K562 (cell line): ENCODE data around the gene UBE2U. TPM values are rescaled to one million over a fixed set of nuclear protein-coding genes. Genes with fewer than 3 reads are reported as not detected.

Source experiments
- ATAC-seq: fragments of 200-7000 bp; cut with Tn5 transposase; 3 replicates; pipeline ENCODE4 v1.9.1; 2020; ENCODE audit warnings: moderate library complexity
- BruUV-seq: library from RNA; stranded (reverse); fragments of 400-500 nt; replicated peaks from 2 replicates; lab custom pipeline; 2021; lab: Mats Ljungman, UMichigan
- CTCF ChIA-PET: fragments of 300-600 bp; formaldehyde crosslinking; extraction: SDS; loops from one replicate; lab custom pipeline; 2021; ENCODE audit warnings: low intra/inter-chr PET ratio; lab: Yijun Ruan, JAX
- POLR2A ChIA-PET: fragments of 300-600, 350-650 bp; sonication (Branson Sonifier 250); formaldehyde crosslinking; extraction: SDS; loops from one replicate; lab custom pipeline; 2021; ENCODE audit warnings: antibody characterized with exemption, inconsistent platforms; lab: Yijun Ruan, JAX
- DNase-seq, 4 experiments: peaks; one replicate each; pipeline versions ENCODE4 v3.0.0 to v3.0.0-alpha.2; 2011 to 2018; ENCODE audit warnings: low spot score in 3 of 4, mixed read lengths in 3 of 4; ENCODE audit errors: extremely low read depth in 1 of 4
- FAIRE-seq: peaks from 2 replicates; lab custom pipeline; 2011; peaks lifted over from hg19 to GRCh38; lab: Jason Lieb, UNC
- H2AFZ ChIP-seq: 2 replicates; pipeline ENCODE4 v1.6.0; 2011; ENCODE audit warnings: low read depth, low read length, control low read depth, inconsistent platforms
- H3K27ac ChIP-seq: fragments of 200-600 bp; 3 replicates; pipeline ENCODE4 v1.8.0; 2011; ENCODE audit warnings: low read depth, mild to moderate bottlenecking, control low read depth, inconsistent platforms, low read length, moderate library complexity, mixed read lengths; ENCODE audit errors: extremely low read depth
- H3K27me3 ChIP-seq, 2 experiments: fragments of 300-600 bp in 1 of 2; 2 replicates in 1 of 2; 3 replicates in 1 of 2; pipeline versions ENCODE4 v1.6.0 to v1.8.0; 2011; ENCODE audit warnings: inconsistent platforms in 2 of 2, low read length in 2 of 2, mild to moderate bottlenecking in 1 of 2, mixed read lengths in 1 of 2, moderate library complexity in 1 of 2; ENCODE audit not compliant: control insufficient read depth in 2 of 2, insufficient read depth in 2 of 2
- H3K36me3 ChIP-seq: fragments of 300-600 bp; 3 replicates; pipeline ENCODE4 v1.8.0; 2011; ENCODE audit warnings: mild to moderate bottlenecking, low read length, inconsistent platforms; ENCODE audit not compliant: control insufficient read depth, insufficient read depth
- H3K4me1 ChIP-seq, 2 experiments: fragments of 200-600 bp in 1 of 2; replicated peaks in 1 of 2; 2 replicates in 1 of 2; 3 replicates in 1 of 2; pipeline versions ENCODE4 v1.5.1 to v1.8.0; 2011; ENCODE audit warnings: inconsistent platforms in 2 of 2, low read length in 2 of 2, mild to moderate bottlenecking in 1 of 2, mixed read lengths in 1 of 2, moderate library complexity in 1 of 2; ENCODE audit not compliant: control insufficient read depth in 2 of 2, insufficient read depth in 2 of 2
- H3K4me2 ChIP-seq: 2 replicates; pipeline ENCODE4 v1.6.1; 2011; ENCODE audit warnings: low read length, control low read depth, inconsistent platforms, mixed read lengths; ENCODE audit not compliant: insufficient read depth
- H3K4me3 ChIP-seq: fragments of 200-600 bp; sonication (generic), shearing (Covaris generic); 2 replicates; pipeline ENCODE4 v1.5.1; 2016; ENCODE audit warnings: control low read depth, inconsistent platforms
- H3K79me2 ChIP-seq: fragments of 200-600 bp; 3 replicates; pipeline ENCODE4 v1.8.0; 2011; ENCODE audit warnings: low read length, inconsistent platforms; ENCODE audit not compliant: control insufficient read depth, insufficient read depth
- H3K9ac ChIP-seq, 2 experiments: 2 replicates each; pipeline versions ENCODE4 v1.6.0 to v1.6.1; 2011; ENCODE audit warnings: low read depth in 2 of 2, low read length in 2 of 2, control low read depth in 1 of 2, inconsistent platforms in 1 of 2, mild to moderate bottlenecking in 1 of 2, mixed read lengths in 1 of 2; ENCODE audit not compliant: insufficient read depth in 1 of 2
- H3K9me1 ChIP-seq: one replicate; pipeline ENCODE4 v1.6.0; 2011; ENCODE audit warnings: inconsistent platforms, mild to moderate bottlenecking, low read length, moderate library complexity; ENCODE audit not compliant: control insufficient read depth, insufficient read depth
- H3K9me3 ChIP-seq: replicated peaks from 2 replicates; pipeline ENCODE4 v1.5.1; 2011; ENCODE audit warnings: low read depth, low read length, inconsistent platforms; ENCODE audit not compliant: control insufficient read depth, insufficient read depth
- H4K20me1 ChIP-seq: replicated peaks from 2 replicates; pipeline ENCODE4 v1.6.1; 2011; ENCODE audit warnings: low read length, inconsistent platforms, mixed read lengths; ENCODE audit not compliant: control insufficient read depth, insufficient read depth
- CHD1 ChIP-seq: fragments of 200-600 bp; sonication (generic); IDR thresholded peaks from one replicate; pipeline ENCODE4 v1.6.1; 2012; ENCODE audit warnings: mild to moderate bottlenecking, moderate library complexity, low read length, inconsistent platforms
- HMG20B ChIP-seq: fragments of 250-450 bp; sonication (Bioruptor Pico); IDR thresholded peaks from 2 replicates; pipeline ENCODE4 v1.5.0; 2021; ENCODE audit warnings: mild to moderate bottlenecking
- LCOR ChIP-seq: sonication (generic); formaldehyde crosslinking; IDR thresholded peaks from 2 replicates; pipeline ENCODE4 v1.8.0; 2022; ENCODE audit warnings: mild to moderate bottlenecking, missing genetic modification reagents
- PHF8 ChIP-seq: fragments of 200-600 bp; sonication (generic); IDR thresholded peaks from 2 replicates; pipeline ENCODE4 v1.6.1; 2012; ENCODE audit warnings: mixed run types, mild to moderate bottlenecking, inconsistent platforms, low read length, moderate library complexity, borderline replicate concordance
- RUNX1 ChIP-seq: sonication (generic); IDR thresholded peaks from 2 replicates; pipeline ENCODE4 v1.6.1; 2016; ENCODE audit warnings: antibody characterized with exemption, low read depth
- SMC3 ChIP-seq: conservative IDR thresholded peaks from 2 replicates; pipeline ENCODE4 v1.6.1; 2011; ENCODE audit warnings: low read depth, low read length, improper control_type of control experiment; ENCODE audit not compliant: insufficient read depth
- TCF3 ChIP-seq: sonication (generic); formaldehyde crosslinking; IDR thresholded peaks from 2 replicates; pipeline ENCODE4 v1.4.0; 2020; ENCODE audit warnings: mild to moderate bottlenecking, missing genetic modification reagents
- ZNF699 ChIP-seq: fragments of 250-450 bp; sonication (Bioruptor Pico); IDR thresholded peaks from 2 replicates; pipeline ENCODE4 v1.8.0; 2021; ENCODE audit warnings: mild to moderate bottlenecking, moderate library complexity; ENCODE audit not compliant: insufficient replicate concordance
- WGBS: fragments of 100-300 bp; shearing (Covaris generic); methylation state at CpG from one replicate; pipeline ENCODE4 v1.1.6; 2016; ENCODE audit warnings: low coverage, mixed read lengths; ENCODE audit not compliant: insufficient coverage; ENCODE audit errors: missing lambda C conversion rate; 5-methylcytosine and 5-hydroxymethylcytosine counted together
- in situ Hi-C: fragments of 300-500 bp; cut with MboI; formaldehyde crosslinking; loops from 4 replicates; pipeline ENCODE4 v1.15.0; 2018; ENCODE audit warnings: inconsistent platforms, mixed read lengths
- intact Hi-C: fragments of 100-400 bp; cut with micrococcal nuclease; formaldehyde crosslinking; loops from 2 replicates; pipeline ENCODE4 v1.14.2; 2022
- polyA plus RNA-seq, 8 experiments: library from polyadenylated mRNA; depleted of rRNA in 4 of 8; stranded (reverse) in 5 of 8; unstranded in 3 of 8; fragments of >200 nt; fragmentation: Nextera tagmentation in 2 of 8; fragmentation: Illumina TruSeq in 1 of 8; extraction: Ambion mirVana in 2 of 8; extraction: Trizol in 1 of 8; gene quantifications; 2 replicates each; pipeline versions ENCODE4 v1.2.1 to v1.2.3, GENCODE V29; 2011 to 2014; ENCODE audit warnings: inconsistent platforms in 1 of 8, missing spikeins in 1 of 8
- total RNA-seq, 7 experiments: library from RNA; depleted of rRNA in 6 of 7; stranded (reverse); fragments of >200 nt in 6 of 7; fragmentation: Illumina TruSeq in 2 of 7; extraction: Trizol in 2 of 7; gene quantifications; 2 replicates each; pipeline versions ENCODE4 v1.2.1 to v1.2.3, GENCODE V29; 2011 to 2021; ENCODE audit warnings: low replicate concordance in 1 of 7
- TF ChIP-seq, protein P1 (sequence below), 2 experiments: fragments of 450-650 bp in 1 of 2; sonication (generic) in 1 of 2; formaldehyde crosslinking in 1 of 2; IDR thresholded peaks in 1 of 2; conservative IDR thresholded peaks in 1 of 2; 2 replicates each; pipeline versions ENCODE4 v1.6.1 to v1.8.1; 2016 to 2023; ENCODE audit warnings: mild to moderate bottlenecking in 2 of 2, moderate library complexity in 2 of 2, inconsistent platforms in 1 of 2, missing genetic modification reagents in 1 of 2

Gene UBE2U
- total and polyA plus RNA-seq, 9 of the 15 experiments (the other 6 are each of a cell fraction or from before 2014, with no cell fraction given): not detected

DNA sequence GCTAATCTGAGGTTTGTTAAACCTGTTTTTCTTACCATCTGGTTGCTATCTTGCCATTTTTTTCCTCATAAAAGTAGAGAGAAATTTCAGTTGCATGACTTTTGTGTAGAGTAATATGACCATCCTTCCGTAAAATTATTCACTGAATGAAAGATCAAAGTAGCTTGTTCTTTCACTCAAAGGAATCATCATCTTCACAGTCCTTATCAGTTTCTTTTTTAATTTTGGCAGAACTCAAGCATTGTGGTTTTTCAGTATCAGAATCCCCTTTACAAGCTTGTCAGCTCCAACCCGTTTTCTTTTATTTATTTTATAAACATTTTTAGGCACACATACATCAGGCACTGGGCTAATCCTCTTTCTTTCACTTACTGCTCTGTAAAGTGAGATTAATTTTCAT lies 91.7 kb downstream of the UBE2U start:
- no peak overlapping the region for H3K4me2 ChIP-seq
- no TSS peak for BruUV-seq
- no peak overlapping the region for H3K9ac ChIP-seq
- no peak for ATAC-seq
- no peak for DNase-seq
- POLR2A ChIA-PET: no interaction called here
- no peaks in the 10 kb centered on the region for H3K9me1 ChIP-seq
- H3K4me3 ChIP-seq: no peak overlapping the region
- WGBS: 0% methylated on average over 2 of the region's 2 CpGs
- no peaks in the 10 kb centered on the region for H3K36me3 ChIP-seq
- H3K27ac ChIP-seq: no peak overlapping the region
- no peaks in the 10 kb centered on the region for H3K79me2 ChIP-seq
- H3K4me1 ChIP-seq: no peaks in the 10 kb centered on the region
- FAIRE-seq: no peak
- CTCF ChIA-PET: no interaction called here
- no peak overlapping the region for H2AFZ ChIP-seq
- H4K20me1 ChIP-seq: no peaks in the 10 kb centered on the region
- H3K27me3 ChIP-seq: no peaks in the 10 kb centered on the region
- no peaks in the 10 kb centered on the region for H3K9me3 ChIP-seq
- intact Hi-C loops: no loop called here
- in situ Hi-C loops: no loop called here
- TF ChIP-seq CHD1 (no peak), ZNF699 (CRISPR knock-in tag) (no peak), RUNX1 (no peak), SMC3 (no peak), HMG20B (CRISPR knock-in tag) (no peak)

DNA sequence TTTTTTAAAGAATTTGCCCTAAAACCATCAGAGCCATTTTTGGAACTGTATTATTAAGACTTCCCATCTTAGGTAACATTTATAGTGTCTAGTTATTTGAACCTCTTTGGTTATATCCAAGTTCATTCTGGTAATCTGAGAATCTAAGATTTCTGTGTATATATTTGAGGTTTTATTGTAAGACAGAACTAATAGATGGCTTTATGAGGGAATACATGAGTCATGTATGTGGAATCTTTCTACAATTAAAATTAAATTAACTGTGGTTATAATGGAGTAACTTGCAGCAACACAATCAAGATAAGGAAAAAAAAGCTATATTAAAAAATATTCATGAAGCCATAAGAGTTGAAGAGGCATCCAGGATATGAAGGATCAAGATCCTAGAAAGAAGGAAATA lies 92.1 kb downstream of the UBE2U start:
- no peak for DNase-seq
- TF ChIP-seq PHF8 (no peak), TCF3 (CRISPR knock-in tag) (no peak), LCOR (CRISPR knock-in tag) (no peak)
- TF ChIP-seq, protein P1, sequence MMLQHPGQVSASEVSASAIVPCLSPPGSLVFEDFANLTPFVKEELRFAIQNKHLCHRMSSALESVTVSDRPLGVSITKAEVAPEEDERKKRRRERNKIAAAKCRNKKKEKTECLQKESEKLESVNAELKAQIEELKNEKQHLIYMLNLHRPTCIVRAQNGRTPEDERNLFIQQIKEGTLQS (IDR thresholded peaks at IDR 0.05): no peak
- TF ChIP-seq, protein P1 (CRISPR knock-in tag; conservative IDR thresholded peaks at IDR 0.05): no peak
- ChIA-PET CTCF (no interaction called here), POLR2A (no interaction called here)
- Histone ChIP-seq H2AFZ (no peak overlapping the region), H3K4me1 (no peaks in the 10 kb centered on the region), H3K9ac (no peak overlapping the region), H3K27me3 (no peaks in the 10 kb centered on the region), H3K4me2 (no peak overlapping the region), H3K36me3 (no peaks in the 10 kb centered on the region), H3K9me1 (no peaks in the 10 kb centered on the region), H3K27ac (no peak overlapping the region), H4K20me1 (no peaks in the 10 kb centered on the region), H3K79me2 (no peaks in the 10 kb centered on the region), H3K4me3 (no peak overlapping the region), H3K9me3 (no peaks in the 10 kb centered on the region)
- no peak for ATAC-seq
- in situ Hi-C loops (no loop called here), intact Hi-C loops (no loop called here)
- no TSS peak for BruUV-seq
- no peak for FAIRE-seq
